Measurements from ENCODE around the gene IDH3B.

IDH3B gene

DNA sequence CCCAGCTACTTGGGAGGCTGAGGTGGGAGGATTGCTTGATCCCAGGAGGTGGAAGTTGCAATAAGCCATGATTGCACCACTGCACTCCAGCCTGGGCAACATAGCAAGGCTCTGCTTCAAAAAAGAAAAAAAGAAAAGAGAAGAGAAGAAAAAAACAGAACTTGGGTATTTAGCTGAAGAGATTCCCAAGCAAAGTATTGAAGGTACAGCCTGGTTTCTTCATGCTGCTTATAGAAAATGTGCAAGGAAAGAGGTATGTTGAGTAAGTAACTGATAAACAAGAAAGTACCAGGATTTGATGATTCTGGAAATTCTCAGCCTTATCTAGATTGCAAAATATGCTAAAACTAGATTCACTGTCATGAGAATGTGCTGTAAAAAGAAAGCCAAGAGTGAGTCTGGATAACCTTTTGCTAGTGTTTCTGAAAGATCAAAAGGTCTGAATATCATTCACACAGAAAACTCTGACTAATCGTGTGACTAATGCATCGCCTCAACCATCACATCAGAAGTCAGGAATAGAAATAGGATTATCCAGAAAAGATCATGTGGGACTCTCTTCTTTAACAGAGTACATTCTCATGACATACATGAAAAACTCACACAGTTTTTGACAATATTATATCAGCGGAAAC is 43.9 kb downstream of the IDH3B start:
- no peak for DNase-seq

DNA sequence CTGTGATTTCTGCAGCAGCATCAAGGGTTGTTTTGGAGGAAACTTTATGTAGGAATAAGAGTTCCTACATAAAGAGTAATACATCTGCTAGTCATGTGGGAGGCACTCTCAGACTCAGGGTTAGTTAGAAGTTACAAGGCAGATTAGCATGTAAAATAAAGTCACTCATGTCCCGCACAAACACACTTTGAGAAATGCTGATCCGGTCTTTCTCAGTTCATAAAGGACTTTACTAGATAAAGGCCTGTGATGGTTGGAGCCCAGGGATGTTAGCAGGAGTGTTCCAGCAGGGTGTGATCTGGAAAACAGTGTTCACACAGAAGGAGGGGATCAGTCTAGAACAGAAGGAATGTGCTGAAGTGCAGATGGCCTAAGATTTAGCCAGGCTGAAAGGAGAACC is 44.7 kb downstream of the IDH3B start:
- no peak for DNase-seq

- DNase-seq: no peak
These were observed 45.2 kb downstream of the IDH3B start for GRCh38 chr20:2618815-2619214.

DNA sequence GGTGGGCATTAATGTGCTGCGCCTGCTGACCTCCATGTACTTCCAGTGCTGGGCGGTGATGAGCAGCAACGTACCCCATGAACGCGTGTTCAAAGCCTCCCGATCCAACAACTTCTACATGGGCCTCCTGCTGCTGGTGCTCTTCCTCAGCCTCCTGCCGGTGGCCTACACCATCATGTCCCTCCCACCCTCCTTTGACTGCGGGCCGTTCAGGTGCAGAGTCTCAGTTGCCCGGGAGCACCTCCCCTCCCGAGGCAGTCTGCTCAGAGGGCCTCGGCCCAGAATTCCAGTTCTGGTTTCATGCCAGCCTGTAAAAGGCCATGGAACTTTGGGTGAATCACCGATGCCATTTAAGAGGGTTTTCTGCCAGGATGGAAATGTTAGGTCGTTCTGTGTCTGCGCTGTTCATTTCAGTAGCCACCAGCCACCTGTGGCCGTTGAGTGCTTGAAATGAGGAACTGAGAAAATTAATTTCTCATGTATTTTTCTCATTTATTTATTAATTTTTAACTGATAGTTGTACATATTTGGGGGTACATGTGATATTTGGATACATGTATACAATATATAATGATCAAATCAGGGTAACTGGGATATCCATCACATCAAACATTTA is 46.8 kb downstream of the IDH3B start:
- no peak for DNase-seq

- DNase-seq: no peak
These were observed 47.4 kb downstream of the IDH3B start for GRCh38 chr20:2616634-2617033.

DNA sequence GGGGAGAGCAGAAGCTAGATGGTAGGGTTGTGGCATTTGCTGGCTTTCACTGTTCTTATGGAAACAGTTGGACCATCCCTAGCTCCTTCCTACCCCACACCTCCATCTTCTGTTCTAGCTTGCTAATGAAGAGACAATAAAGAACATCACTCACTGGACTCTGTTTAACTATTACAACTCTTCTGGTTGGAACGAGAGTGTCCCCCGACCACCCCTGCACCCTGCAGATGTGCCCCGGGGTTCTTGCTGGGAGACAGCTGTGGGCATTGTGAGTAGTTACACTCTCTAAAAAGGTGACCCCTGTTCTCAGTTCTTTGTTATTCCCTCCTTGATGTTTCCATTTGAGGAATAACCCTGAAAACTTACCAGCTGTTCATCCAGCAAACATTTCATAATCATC is 51.9 kb downstream of the IDH3B start:
- DNase-seq: no peak

- DNase-seq: no peak
These were observed 52.9 kb downstream of the IDH3B start for GRCh38 chr20:2610941-2611720.

- DNase-seq: no peak
These were observed 53.7 kb downstream of the IDH3B start for GRCh38 chr20:2610326-2610725.
